Osteoblast (primary cell): Measurements from ENCODE around the gene PDE10A. TPM values are rescaled to one million over a fixed set of nuclear protein-coding genes. Genes with fewer than 3 reads are reported as not detected.

Experiments
- DNase-seq: peaks from one replicate; pipeline ENCODE4 v3.0.0; 2011; ENCODE audit warnings: low spot score, mixed read lengths; ENCODE audit not compliant: insufficient read length; ENCODE audit errors: missing footprints
- H2AFZ ChIP-seq: 2 replicates; pipeline ENCODE4 v1.6.0; 2011; ENCODE audit warnings: mild to moderate bottlenecking, low read length
- H3K27ac ChIP-seq: 2 replicates; pipeline ENCODE4 v1.5.1; 2011; ENCODE audit warnings: mild to moderate bottlenecking, low read depth, low read length, moderate library complexity
- H3K27me3 ChIP-seq: 2 replicates; pipeline ENCODE4 v1.6.0; 2012; ENCODE audit warnings: mild to moderate bottlenecking, control low read depth, inconsistent platforms, low read length, moderate library complexity; ENCODE audit not compliant: insufficient read depth
- H3K36me3 ChIP-seq: 2 replicates; pipeline ENCODE4 v1.5.1; 2011; ENCODE audit warnings: mild to moderate bottlenecking, low read length, control low read depth, moderate library complexity; ENCODE audit not compliant: insufficient read depth
- H3K4me1 ChIP-seq: 2 replicates; pipeline ENCODE4 v1.5.1; 2011; ENCODE audit warnings: mild to moderate bottlenecking, low read length, control low read depth, moderate library complexity; ENCODE audit not compliant: insufficient read depth
- H3K4me2 ChIP-seq: 2 replicates; pipeline ENCODE4 v1.6.0; 2011; ENCODE audit warnings: mild to moderate bottlenecking, low read length; ENCODE audit not compliant: insufficient read depth
- H3K4me3 ChIP-seq: fragments of 200-600 bp; sonication (generic); 3 replicates; pipeline ENCODE4 v1.5.1; 2012; ENCODE audit warnings: mild to moderate bottlenecking, low read length, inconsistent platforms; ENCODE audit not compliant: insufficient read depth
- H3K79me2 ChIP-seq: 2 replicates; pipeline ENCODE4 v1.6.0; 2012; ENCODE audit warnings: mild to moderate bottlenecking, low read length, control low read depth, inconsistent platforms; ENCODE audit not compliant: insufficient read depth
- H3K9me3 ChIP-seq: 2 replicates; pipeline ENCODE4 v1.5.1; 2011; ENCODE audit warnings: low read depth, low read length, control low read depth
- H4K20me1 ChIP-seq: 2 replicates; pipeline ENCODE4 v1.6.0; 2012; ENCODE audit warnings: mild to moderate bottlenecking, low read length, control low read depth; ENCODE audit not compliant: insufficient read depth
- total RNA-seq: library from RNA; depleted of rRNA; stranded (reverse); fragments of >200 nt; gene quantifications from 2 replicates; pipeline ENCODE4 v1.2.3, GENCODE V29; 2012
- TF ChIP-seq, protein P1 (sequence below): IDR thresholded peaks from 2 replicates; pipeline ENCODE4 v1.5.1; 2011; ENCODE audit warnings: mild to moderate bottlenecking, low read depth, low read length, moderate library complexity; ENCODE audit errors: extremely low read depth

The PDE10A gene
- total RNA-seq, 1 donor, result 3.3 TPM

DNA sequence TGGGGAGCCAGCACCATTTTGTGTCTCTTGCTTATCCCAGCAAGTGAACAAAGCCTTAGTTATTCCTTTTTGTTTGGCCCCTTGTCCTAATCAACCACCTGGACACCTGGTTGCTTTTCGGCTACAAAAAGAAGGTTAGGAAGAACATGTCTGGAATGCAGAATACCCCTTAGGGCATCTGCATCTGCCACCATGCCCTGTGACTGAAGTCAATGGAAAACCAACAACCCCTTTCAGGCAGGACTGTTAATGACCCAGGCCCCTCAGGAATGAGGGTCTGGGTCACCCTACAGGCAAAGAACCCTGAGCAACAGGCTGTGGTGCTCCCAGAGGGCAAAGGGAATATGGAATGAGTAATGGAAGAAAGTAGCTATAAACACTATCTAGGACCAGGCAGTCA is 78.5 kb downstream of the PDE10A start:
- Histone ChIP-seq H3K9me3 (no peaks in the 10 kb centered on the region), H3K4me3 (no peak overlapping the region), H3K4me2 (no peak overlapping the region), H2AFZ (no peak overlapping the region), H3K27ac (peak overlapping the region; percentile 12), H3K36me3 (peaks cover 3% of the 10 kb centered on the region), H4K20me1 (no peaks in the 10 kb centered on the region), H3K27me3 (no peaks in the 10 kb centered on the region), H3K79me2 (no peaks in the 10 kb centered on the region), H3K4me1 (no peaks in the 10 kb centered on the region)
- TF ChIP-seq, protein P1, sequence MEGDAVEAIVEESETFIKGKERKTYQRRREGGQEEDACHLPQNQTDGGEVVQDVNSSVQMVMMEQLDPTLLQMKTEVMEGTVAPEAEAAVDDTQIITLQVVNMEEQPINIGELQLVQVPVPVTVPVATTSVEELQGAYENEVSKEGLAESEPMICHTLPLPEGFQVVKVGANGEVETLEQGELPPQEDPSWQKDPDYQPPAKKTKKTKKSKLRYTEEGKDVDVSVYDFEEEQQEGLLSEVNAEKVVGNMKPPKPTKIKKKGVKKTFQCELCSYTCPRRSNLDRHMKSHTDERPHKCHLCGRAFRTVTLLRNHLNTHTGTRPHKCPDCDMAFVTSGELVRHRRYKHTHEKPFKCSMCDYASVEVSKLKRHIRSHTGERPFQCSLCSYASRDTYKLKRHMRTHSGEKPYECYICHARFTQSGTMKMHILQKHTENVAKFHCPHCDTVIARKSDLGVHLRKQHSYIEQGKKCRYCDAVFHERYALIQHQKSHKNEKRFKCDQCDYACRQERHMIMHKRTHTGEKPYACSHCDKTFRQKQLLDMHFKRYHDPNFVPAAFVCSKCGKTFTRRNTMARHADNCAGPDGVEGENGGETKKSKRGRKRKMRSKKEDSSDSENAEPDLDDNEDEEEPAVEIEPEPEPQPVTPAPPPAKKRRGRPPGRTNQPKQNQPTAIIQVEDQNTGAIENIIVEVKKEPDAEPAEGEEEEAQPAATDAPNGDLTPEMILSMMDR, result no peak
- no peak for DNase-seq

DNA sequence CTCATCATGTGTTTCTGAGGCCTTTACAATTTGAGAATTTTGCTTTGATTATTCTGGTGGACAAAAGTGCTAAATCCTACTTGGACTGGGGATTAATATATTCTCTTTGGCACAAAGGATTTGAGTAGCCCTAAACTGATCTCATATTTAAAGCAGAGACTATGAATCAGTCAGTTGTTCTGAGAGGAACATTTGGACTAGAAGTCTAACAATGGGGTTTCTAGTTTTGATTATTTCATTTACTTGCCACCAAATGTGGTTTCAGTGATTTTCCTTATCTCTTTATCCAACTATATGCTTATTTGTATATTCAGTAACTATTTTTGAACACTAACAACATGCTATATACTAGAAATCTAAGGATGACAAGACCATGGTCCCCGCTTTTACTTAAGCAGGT is 81.4 kb downstream of the PDE10A start:
- H3K4me3 ChIP-seq, result no peak overlapping the region
- H3K27ac ChIP-seq, result no peak overlapping the region
- H3K27me3 ChIP-seq, result no peaks in the 10 kb centered on the region
- no peaks in the 10 kb centered on the region for H3K79me2 ChIP-seq
- no peak overlapping the region for H3K4me2 ChIP-seq
- H2AFZ ChIP-seq, result no peak overlapping the region
- H4K20me1 ChIP-seq, result no peaks in the 10 kb centered on the region
- H3K36me3 ChIP-seq, result peaks cover 3% of the 10 kb centered on the region
- TF ChIP-seq, protein P1, result no peak
- no peak for DNase-seq
- H3K9me3 ChIP-seq, result no peaks in the 10 kb centered on the region
- no peaks in the 10 kb centered on the region for H3K4me1 ChIP-seq

DNA sequence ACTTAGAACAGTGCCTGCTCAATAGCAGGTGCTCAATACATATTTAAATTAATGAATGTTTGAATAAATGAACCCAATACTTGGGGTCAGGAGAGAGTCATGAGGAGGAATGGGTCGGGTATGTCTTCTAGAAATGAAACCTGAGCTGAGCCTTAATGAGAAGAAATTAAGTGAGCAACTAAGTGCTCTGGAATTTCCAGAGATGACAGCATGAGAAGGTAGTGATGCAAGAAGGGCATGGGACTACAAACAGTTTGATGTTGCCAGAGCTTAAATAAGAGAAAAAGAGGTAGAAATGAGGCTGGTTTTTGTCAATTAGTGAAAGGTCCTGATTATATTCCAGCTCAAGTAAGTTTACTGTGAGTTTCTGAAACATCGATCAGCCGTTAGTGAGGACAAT is 82.9 kb downstream of the PDE10A start:
- Histone ChIP-seq H3K4me2 (no peak overlapping the region), H3K4me1 (no peaks in the 10 kb centered on the region), H2AFZ (no peak overlapping the region), H3K27me3 (no peaks in the 10 kb centered on the region), H3K4me3 (no peak overlapping the region), H3K27ac (no peak overlapping the region), H3K36me3 (peaks cover 3% of the 10 kb centered on the region), H4K20me1 (no peaks in the 10 kb centered on the region), H3K79me2 (no peaks in the 10 kb centered on the region), H3K9me3 (no peaks in the 10 kb centered on the region)
- TF ChIP-seq, protein P1, result no peak
- DNase-seq, result no peak

DNA sequence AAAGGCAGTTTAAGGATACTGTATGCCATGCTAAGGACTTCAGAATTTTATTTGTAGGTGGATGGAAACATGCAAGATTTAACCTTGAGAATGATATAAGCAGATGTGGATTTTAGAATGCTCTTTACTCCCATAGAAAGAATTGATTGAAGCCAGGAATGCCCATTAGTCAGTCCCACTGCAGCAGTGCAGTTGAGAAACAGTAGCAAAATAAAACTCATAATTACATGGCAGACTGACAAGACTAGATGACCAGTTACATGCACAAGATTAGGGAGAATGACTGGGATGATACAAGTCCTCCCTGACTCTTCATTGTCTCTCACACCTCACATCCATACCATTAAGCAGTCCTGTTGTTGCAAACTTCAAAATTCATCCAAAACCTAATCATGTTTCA is 83.9 kb downstream of the PDE10A start:
- Histone ChIP-seq H3K27ac (no peak overlapping the region), H3K4me3 (no peak overlapping the region), H3K36me3 (peaks cover 3% of the 10 kb centered on the region), H3K4me2 (no peak overlapping the region), H3K9me3 (no peaks in the 10 kb centered on the region), H2AFZ (no peak overlapping the region), H4K20me1 (no peaks in the 10 kb centered on the region), H3K79me2 (no peaks in the 10 kb centered on the region), H3K4me1 (peaks cover 2% of the 10 kb centered on the region), H3K27me3 (no peaks in the 10 kb centered on the region)
- TF ChIP-seq, protein P1, result no peak
- DNase-seq, result no peak
